NCI-H69 (cell line): ENCODE results near the gene GNAI2.

Experiments
- DNase-seq: peaks from one replicate; lab custom pipeline; 2025; lab: John Stamatoyannopoulos, UW

GNAI2 gene

DNA sequence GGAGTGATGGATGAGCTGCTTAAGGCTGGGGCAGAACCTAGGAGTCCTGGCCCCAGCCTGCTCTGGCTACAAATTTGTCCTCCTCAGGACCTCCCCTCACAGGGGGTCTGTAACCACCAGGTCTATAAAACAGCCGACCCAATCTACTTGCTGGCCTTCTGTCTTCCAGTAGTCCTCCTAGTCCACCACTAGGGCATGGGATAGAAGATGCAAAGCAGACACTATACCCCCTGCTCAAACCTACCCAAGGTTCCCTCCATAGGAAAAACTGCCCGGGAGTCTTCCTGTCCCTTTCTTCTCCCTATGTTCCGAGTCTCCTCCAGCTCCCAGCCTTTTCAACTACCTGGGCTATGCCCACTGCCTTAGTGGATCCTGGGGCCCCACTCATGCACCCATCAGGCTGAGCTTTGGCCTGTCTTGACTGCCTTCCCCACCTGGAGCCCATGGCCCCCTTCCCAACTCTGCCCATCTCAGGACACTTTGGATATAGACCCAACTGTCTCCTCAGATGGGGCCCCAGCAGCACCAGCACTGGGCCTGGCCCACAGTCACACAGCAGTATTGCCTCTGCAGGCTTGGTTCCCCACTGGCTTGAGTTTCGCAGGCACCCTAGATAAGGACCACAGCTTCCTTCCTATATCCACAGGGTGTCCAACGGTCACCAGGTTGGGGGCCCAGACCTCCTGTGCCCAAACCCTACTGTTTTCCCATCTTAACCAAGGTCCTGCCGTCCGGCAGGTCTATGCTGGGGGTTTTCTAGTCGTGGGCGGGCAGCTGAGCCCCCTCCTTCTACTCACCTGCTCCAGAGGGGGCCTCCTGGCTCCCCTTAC lies 62.1 kb downstream of the GNAI2 start:
- DNase-seq, result no peak

DNA sequence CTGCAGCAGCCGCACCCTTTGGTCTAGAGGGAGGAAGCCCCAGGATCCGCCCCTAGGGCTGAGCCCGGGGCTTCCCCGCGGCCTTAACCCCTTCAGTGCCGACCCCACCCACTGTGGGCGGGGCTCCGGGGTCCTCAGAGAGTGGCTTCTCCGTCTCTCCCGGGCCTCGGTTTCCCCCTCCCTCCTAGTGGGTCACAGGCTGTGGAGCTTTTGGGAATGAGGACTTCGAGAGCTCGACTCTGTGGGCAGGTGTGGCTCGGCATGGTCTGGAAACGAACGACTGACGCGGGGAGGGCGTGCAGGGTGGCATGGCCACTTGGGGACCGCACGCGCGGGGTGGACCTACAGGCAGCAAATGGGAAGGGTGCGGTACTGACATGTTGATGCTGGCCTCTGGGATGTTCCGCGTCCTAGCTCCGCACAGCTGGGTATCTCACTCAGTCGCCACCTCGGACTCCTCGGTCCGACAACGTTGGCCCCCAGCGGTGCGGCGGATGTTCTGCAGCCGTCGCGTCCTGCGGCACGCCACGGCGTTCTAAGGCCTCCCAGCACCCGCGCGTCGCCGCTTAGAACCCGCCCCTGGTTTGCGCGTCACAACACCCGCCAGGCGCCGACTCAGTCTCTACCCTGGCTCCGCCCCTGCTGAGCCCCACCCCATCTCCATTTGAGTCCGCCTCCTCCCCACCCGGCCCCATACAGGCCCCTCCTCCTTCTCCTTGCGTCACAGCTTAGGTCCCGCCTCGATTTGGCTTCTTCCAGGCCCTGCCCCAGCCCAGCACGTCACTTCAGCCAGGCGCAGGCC lies 63.0 kb downstream of the GNAI2 start, which contains the start of the genes HYAL3 and NAA80:
Gene HYAL3, minus strand, starts transcription at position 570 of the 802 bp plus-strand sequence. CDS start 3,803 bp downstream, outside the sequence.
Gene NAA80, minus strand, starts transcription at position 570 of the 802 bp plus-strand sequence. CDS start 1,942 bp downstream, outside the sequence.
- peak; percentile 97 for DNase-seq

DNA sequence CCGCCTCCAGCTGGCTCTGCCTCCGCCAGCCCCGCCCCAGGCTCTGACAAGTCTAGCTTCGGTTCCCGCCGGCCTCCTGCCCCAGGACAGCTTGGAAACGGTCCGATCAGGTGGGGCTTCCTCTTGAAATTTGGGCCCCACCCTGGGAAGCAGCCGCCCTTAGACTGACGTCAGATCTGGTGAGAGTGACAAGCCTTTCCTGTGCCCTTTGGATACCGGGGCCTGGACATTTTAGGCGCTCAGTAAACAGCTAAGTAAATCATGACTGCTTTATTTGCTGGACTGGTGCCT lies 63.6 kb downstream of the GNAI2 start:
- DNase-seq, result no peak

DNA sequence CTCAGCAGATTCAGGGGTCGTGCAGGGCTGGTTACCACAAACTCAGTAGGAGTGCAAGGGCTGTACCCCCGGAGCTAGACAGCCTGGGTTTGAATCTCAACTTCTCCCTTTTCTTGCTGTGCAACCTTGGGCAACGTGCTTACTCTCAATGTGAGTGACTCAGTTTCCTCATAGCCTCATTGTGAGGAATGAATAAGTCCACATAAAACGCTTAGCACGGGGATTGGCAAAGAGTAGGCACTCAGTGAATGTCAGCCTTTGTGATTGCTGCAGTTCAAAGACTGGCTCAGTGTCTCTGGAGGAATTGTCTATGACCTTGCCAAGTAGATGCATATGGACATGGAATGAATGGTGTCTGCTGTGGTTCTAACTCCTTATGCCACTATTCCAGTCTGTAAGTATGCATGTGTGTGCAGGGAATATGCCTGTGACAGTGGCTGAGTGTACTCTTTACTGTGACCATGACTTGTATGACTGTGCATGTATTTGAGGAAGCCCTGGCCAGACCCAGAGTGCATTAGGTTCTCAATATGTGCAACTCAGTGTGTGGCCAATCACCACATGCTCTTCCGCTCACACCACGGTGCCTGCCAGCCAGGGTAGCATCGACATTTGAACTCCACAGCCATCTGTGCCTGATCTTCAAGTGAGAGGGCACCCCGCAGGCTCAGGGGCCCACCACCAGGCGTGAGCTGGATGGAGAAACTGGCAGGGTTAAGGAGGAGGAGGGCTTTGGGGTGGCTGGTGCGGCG lies 64.1 kb downstream of the GNAI2 start:
- no peak for DNase-seq

DNA sequence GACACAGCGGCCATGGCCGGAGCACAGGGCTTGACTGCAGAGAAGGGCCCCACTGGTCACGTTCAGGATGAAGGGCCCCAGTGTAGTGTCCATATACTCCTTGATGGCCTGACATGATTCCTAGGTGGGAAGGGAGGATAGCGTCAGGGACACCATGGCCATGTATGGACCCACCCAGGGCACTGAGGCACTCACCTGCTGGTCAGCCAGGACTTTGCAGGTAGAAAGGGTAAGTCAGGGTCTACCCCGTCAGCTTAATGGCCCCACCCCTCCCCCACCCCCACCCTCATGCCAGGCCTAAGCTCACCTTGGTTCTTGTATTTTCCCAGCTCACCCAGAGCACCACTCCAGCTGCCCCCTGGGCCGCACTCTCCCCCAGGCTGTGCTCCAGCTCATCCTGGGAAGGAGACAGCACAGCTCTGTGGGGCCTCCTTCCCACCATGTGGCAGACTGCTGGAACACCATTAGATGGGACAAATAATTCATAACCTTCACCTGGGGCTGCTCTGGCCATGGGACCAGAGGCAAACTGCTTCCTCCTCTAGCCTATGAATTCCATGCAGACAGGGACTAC lies 64.8 kb downstream of the GNAI2 start:
- no peak for DNase-seq

DNA sequence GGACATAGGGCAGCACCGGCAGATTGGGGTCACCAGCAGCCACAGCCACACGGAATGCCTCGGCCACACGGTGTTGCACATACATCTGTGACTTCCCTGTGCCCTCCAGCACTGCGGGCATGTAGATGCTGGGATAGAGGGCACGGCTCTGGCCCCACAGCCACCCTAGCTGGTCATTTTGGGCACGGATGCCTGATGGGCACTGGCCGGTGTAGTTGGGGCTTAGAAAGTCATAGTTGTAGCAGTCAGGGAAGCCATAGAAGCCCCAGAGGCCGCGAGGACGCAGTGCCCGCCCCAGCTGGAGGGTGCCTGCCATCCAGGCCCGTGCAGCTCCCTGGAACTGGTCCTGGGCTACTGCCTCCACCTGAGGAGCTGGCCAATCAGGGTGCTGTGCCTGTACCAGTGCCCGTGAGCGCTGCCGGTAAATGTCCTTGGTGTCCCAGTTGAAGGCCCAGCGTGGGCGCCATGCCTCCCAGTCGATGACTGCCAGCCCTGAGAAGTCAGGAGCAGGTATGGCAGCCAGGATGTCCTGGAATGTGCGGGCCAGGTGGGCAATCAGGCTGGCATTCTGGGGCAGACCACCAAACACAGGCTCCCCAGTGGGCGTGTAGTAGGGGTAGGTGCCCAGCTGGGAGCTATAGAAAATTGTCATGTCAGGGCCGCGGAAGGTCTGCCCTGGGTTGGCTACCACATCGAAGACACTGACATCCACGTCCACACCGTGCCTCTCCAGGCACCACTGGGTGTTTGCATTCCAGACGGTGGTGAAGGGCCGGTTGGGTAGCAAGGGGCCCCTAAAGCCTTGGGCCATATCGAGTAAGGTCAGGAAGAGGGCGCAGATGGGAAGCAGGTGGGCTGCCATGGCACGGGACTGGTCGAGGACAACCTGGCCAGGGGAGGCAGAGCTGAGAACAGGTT lies 66.3 kb downstream of the GNAI2 start:
- no peak for DNase-seq

DNA sequence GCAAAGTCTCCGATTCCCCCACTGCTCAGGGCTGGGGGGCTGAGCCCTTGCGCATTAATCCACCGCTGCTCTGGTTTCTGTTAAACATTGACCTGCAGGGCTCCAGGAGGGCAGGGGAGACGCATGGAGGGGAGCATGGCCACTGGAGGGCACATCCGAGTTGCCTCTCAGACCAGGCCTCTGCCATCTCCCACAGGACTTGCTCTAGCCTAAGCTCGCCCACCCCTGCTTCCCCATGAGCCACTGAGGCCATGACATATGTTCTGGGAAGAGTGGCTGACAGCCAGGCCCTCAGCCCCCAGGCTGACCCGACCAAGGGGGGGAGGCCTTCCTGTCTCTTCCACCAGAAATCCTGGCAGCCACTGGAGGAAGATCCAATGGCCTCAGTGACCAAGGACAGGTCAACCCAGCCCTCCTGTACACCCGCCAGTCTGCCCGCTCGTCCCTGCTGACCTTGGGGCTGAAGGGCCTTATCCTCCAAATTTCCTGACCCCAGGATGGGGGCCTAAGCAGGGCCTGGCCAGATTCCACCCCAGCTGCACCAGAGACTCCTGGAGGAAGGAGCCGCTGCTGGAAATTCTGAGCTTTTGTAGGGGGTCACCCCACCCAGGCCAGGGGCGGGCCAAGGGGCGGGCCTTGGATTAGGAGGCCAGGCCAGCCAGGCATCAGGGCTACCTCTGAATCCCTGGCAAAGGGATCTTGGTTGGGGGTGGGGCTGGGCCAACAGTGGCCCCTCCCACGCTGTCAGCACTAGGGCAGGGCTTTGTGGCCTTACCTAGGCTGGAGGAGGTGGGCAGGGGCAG lies 67.2 kb downstream of the GNAI2 start, which contains the start of gene HYAL1:
Gene HYAL1, minus strand, starts transcription at position 562 of the 803 bp plus-strand sequence. CDS start 618 bp downstream, outside the sequence.
- DNase-seq, result no peak

DNA sequence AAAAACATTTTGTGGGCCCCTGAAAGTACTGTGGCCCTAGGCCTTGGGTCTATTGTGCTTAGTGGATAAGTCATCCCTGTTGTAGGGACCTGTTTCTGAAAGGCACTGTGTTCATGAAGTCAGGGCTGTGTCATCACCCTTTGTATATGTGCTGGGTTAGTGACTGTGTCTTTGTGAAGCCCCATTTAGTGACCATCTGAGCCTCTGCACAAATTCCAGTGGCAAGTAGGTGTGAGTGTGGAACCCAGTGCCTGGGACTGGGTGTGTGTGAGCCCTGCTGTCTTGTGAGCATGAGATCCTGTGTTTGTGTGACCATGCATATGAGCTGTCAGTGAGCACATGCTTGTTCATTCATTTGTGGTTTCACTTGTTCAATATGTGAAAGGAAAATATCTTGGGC lies 68.6 kb downstream of the GNAI2 start:
- DNase-seq, result no peak
